ENCODE data around the gene DCAF4. TPM values are rescaled to one million over a fixed set of nuclear protein-coding genes. Genes with fewer than 3 reads are reported as not detected.
"Not testable (repeated sequence)": the region's sequence is repeated elsewhere in the genome, so short reads cannot be mapped to it uniquely, and the experiment has no call there.

Gene DCAF4
- total RNA-seq, 2 donors from 2014 or later: 8.3 to 11.3 TPM

DNA sequence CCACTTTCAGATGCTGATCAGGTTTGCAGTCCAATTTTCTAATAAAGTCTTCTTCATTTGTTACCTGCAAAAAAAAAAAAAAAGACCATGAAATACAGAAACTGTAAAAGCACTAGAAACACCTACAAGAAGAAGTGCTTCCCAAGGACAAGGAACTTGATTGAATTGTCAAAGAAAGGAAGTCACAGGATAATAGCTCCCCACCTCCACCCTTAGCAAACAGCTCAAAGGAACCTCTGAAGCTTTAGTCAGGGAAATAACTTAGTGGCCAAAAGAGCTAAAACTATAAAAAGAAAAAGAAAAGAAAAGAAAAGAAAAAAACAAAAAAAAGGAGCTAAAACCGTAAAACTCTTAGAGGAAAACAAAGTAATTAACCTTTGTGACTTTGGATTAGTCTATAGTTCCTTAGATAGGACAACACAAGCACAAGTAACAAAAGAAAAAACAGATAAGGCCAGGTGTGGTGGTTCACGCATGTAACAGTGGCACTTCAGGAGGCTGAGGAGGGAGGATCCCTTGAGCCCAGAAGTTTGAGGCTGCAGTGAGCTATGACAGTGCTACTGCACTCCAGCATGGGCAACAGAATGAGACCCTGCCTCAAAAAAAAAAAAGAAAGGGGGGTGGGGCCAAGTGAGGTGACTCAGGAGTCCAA, 72.1 kb downstream of the DCAF4 start:
- H3K27ac ChIP-seq: no peak overlapping the region
- H3K9me3 ChIP-seq: no peaks in the 10 kb centered on the region
- TF ChIP-seq CTCF (IDR thresholded peaks at IDR 0.05): no peak
- DNase-seq: no peak
- H3K9ac ChIP-seq (ENCODE audit: low read depth in 2 of 2, low read length in 2 of 2): no peak overlapping the region
- H3K36me3 ChIP-seq: no peaks in the 10 kb centered on the region
- H3K4me1 ChIP-seq: no peaks in the 10 kb centered on the region
- intact Hi-C loops (cut with DNase I): no loop called here
- H3K4me3 ChIP-seq: no peak overlapping the region
- H3K27me3 ChIP-seq: no peaks in the 10 kb centered on the region

DNA sequence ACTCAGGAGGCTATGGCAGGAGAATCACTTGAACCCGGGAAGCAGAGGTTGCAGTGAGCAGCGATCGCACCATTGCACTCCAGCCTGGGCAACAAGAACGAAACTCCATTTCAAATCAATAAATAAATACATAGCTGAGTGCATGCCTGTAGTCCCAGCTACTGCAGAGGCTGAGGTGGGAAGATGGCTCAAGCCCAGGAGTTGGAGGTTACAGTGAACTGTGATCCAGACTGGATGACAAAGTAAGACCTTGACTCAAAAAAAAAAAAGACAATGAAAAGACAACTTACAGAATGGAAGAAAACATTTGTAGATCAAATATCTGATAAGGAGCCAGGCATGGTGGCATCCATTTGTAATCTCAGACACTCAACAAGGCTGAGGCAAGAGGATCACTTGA, 73.1 kb downstream of the DCAF4 start:
- H3K4me3 ChIP-seq: no peak overlapping the region
- H3K36me3 ChIP-seq: no peaks in the 10 kb centered on the region
- H3K27me3 ChIP-seq: no peaks in the 10 kb centered on the region
- no peaks in the 10 kb centered on the region for H3K9me3 ChIP-seq
- no peaks in the 10 kb centered on the region for H3K4me1 ChIP-seq
- no peak for TF ChIP-seq CTCF (IDR thresholded peaks at IDR 0.05)
- H3K9ac ChIP-seq (ENCODE audit: low read depth in 2 of 2, low read length in 2 of 2): no peak overlapping the region
- no peak overlapping the region for H3K27ac ChIP-seq
- intact Hi-C loops (cut with DNase I): no loop called here
- no peak for DNase-seq

DNA sequence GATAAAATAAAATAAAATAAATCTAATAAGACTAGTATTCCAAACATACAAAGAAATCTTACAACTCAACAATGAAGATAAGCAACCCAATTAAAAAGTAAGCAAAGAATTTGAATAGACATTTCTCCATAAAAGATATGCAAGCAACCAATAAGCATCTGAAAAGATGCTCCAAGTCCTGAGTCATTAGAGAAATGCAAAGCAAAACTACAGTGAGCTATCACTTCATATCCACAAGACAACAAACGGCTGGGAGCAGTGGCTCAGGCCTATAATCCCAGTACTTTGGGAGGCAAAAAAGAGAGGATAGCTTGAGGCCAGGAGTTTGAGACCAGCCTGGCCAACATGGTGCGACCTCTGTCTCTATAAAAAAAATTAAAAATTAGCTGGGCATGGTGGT, 73.8 kb downstream of the DCAF4 start:
- Histone ChIP-seq H3K36me3 (no peaks in the 10 kb centered on the region), H3K4me1 (no peaks in the 10 kb centered on the region), H3K4me3 (no peak overlapping the region), H3K27me3 (no peaks in the 10 kb centered on the region), H3K9me3 (no peaks in the 10 kb centered on the region), H3K27ac (no peak overlapping the region), H3K9ac (ENCODE audit: low read depth in 2 of 2, low read length in 2 of 2) (no peak overlapping the region)
- intact Hi-C loops (cut with DNase I): no loop called here
- no peak for TF ChIP-seq CTCF (IDR thresholded peaks at IDR 0.05)
- no peak for DNase-seq

- H3K9me3 ChIP-seq: no peaks in the 10 kb centered on the region
- DNase-seq: no peak
- no peak overlapping the region for H3K9ac ChIP-seq (ENCODE audit: low read depth in 2 of 2, low read length in 2 of 2)
- no peaks in the 10 kb centered on the region for H3K36me3 ChIP-seq
- no peaks in the 10 kb centered on the region for H3K4me1 ChIP-seq
- H3K27me3 ChIP-seq: no peaks in the 10 kb centered on the region
- no peak overlapping the region for H3K27ac ChIP-seq
- no peak for TF ChIP-seq CTCF (IDR thresholded peaks at IDR 0.05)
- no peak overlapping the region for H3K4me3 ChIP-seq
- intact Hi-C loops (cut with DNase I): no loop called here
Observed at GRCh38 chr14:73003681-73004080, 77.4 kb downstream of the DCAF4 start.

DNA sequence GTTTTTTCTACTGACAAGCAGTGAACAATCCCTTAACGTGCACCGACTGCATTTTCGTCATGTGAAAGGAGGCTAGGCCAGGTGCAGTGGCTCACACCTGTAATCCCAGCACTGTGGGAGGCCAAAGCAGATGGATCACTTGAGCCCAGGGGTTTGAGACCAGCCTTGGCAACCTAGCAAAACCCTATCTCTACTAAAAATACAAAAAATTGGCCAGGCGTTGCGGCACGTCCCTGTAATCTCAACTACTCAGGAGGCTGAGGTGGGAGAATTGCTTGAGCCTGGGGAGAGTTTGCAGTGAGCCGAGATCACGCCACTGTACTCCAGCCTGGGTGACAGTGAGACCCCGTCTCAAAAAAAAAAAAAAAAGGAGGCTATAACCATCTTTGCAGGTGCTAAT, 78.4 kb downstream of the DCAF4 start:
- H3K9ac ChIP-seq (ENCODE audit: low read depth in 2 of 2, low read length in 2 of 2); H3K4me1 ChIP-seq; H3K4me3 ChIP-seq; intact Hi-C loops (cut with DNase I); H3K9me3 ChIP-seq; DNase-seq; H3K27ac ChIP-seq; H3K36me3 ChIP-seq; H3K27me3 ChIP-seq: not testable (repeated sequence)

DNA sequence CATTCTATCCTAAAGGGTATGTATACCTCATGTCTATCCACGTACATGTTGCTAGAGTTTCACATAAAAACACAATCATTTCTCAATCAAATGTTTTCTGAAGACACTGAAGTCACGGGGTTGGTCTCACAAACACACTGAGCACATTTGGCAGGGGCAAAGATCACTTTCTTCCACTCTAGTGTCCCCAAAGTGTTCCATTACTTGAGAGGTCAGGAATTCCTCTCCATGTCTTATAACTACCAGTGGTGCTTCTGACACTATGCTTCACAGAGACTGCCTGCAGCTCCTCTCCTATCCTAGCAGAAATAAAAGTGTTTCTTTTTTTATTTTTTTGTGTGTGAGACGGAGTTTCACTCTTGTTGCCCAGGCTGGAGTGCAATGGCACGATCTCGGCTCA, 81.6 kb downstream of the DCAF4 start:
- no peak for DNase-seq
- no peak for TF ChIP-seq CTCF (IDR thresholded peaks at IDR 0.05)
- Histone ChIP-seq H3K4me3 (no peak overlapping the region), H3K36me3 (no peaks in the 10 kb centered on the region), H3K27ac (no peak overlapping the region), H3K9ac (ENCODE audit: low read depth in 2 of 2, low read length in 2 of 2) (no peak overlapping the region), H3K4me1 (no peaks in the 10 kb centered on the region), H3K9me3 (no peaks in the 10 kb centered on the region), H3K27me3 (no peaks in the 10 kb centered on the region)
- intact Hi-C loops (cut with DNase I): no loop called here

Data from colonic mucosa (tissue), 4 donors.